Lower lobe of right lung (tissue), 2 donors: ENCODE data around the gene CEP250. TPM values are rescaled to one million over a fixed set of nuclear protein-coding genes. Genes with fewer than 3 reads are reported as not detected.

Experiments
- ATAC-seq, 2 donors: fragments of 200-7000 bp; cut with Tn5 transposase; one replicate each; pipeline ENCODE4 v1.9.1; 2020 to 2022; ENCODE audit warnings: mild to moderate bottlenecking in 2 of 2, moderate library complexity in 2 of 2
- DNase-seq: peaks from one replicate; pipeline ENCODE4 v3.0.0-alpha.2; 2020
- H3K27ac ChIP-seq: fragments of 200-600 bp; one replicate; pipeline ENCODE4 v1.8.0; 2022
- H3K27me3 ChIP-seq: fragments of 200-600 bp; one replicate; pipeline ENCODE4 v1.8.0; 2022; ENCODE audit warnings: low read depth
- H3K36me3 ChIP-seq: fragments of 200-600 bp; one replicate; pipeline ENCODE4 v1.8.0; 2022; ENCODE audit warnings: mild to moderate bottlenecking
- H3K4me1 ChIP-seq: fragments of 200-600 bp; one replicate; pipeline ENCODE4 v1.8.0; 2022
- H3K4me3 ChIP-seq: fragments of 200-600 bp; one replicate; pipeline ENCODE4 v1.8.0; 2022; ENCODE audit warnings: mild to moderate bottlenecking
- H3K9me3 ChIP-seq: fragments of 200-600 bp; one replicate; pipeline ENCODE4 v1.8.0; 2022
- intact Hi-C: fragments of 100-400 bp; cut with DNase I; formaldehyde crosslinking; loops from one replicate; pipeline ENCODE4 v1.11.0; 2022
- total RNA-seq: library from RNA; stranded (reverse); fragmentation: NEBNext Ultra II Directional; extraction: Animal tissue kit (Norgen Biotek cat#: 25700); gene quantifications from one replicate; pipeline ENCODE4 v1.2.1, GENCODE V29; 2021
- TF ChIP-seq, protein P1 (sequence below): fragments of 200-600 bp; IDR thresholded peaks from one replicate; pipeline ENCODE4 v1.8.0; 2022; ENCODE audit warnings: antibody characterized with exemption, mild to moderate bottlenecking
- donor health status: DM: no; HTN: yes; CAD: no; lungs with severe emphysema.

The CEP250 gene
- total RNA-seq, 1 donor from 2014 or later = 30.7 TPM

DNA sequence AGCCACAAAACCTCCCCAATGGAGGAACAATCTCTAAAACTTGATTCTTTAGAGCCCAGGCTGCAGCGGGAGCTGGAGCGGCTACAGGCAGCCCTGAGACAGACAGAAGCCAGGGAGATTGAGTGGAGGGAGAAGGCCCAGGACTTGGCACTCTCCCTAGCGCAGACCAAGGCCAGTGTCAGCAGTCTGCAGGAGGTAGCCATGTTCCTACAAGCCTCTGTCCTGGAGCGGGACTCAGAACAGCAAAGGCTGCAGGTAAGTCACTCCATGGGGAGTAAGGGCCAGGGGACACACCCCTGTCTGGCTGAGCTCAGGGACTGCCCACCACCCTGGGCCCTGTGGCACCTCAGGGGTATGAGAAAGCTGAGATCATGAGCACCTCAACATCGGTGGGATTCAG lies 49.4 kb downstream of the CEP250 start:
- Histone ChIP-seq H3K27me3 (no peaks in the 10 kb centered on the region), H3K27ac (no peak overlapping the region), H3K36me3 (peaks cover 96% of the 10 kb centered on the region), H3K9me3 (no peaks in the 10 kb centered on the region), H3K4me1 (no peaks in the 10 kb centered on the region), H3K4me3 (no peak overlapping the region)
- no peak for ATAC-seq
- intact Hi-C loops = no loop called here
- DNase-seq = no peak
- TF ChIP-seq, protein P1, sequence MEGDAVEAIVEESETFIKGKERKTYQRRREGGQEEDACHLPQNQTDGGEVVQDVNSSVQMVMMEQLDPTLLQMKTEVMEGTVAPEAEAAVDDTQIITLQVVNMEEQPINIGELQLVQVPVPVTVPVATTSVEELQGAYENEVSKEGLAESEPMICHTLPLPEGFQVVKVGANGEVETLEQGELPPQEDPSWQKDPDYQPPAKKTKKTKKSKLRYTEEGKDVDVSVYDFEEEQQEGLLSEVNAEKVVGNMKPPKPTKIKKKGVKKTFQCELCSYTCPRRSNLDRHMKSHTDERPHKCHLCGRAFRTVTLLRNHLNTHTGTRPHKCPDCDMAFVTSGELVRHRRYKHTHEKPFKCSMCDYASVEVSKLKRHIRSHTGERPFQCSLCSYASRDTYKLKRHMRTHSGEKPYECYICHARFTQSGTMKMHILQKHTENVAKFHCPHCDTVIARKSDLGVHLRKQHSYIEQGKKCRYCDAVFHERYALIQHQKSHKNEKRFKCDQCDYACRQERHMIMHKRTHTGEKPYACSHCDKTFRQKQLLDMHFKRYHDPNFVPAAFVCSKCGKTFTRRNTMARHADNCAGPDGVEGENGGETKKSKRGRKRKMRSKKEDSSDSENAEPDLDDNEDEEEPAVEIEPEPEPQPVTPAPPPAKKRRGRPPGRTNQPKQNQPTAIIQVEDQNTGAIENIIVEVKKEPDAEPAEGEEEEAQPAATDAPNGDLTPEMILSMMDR = no peak

DNA sequence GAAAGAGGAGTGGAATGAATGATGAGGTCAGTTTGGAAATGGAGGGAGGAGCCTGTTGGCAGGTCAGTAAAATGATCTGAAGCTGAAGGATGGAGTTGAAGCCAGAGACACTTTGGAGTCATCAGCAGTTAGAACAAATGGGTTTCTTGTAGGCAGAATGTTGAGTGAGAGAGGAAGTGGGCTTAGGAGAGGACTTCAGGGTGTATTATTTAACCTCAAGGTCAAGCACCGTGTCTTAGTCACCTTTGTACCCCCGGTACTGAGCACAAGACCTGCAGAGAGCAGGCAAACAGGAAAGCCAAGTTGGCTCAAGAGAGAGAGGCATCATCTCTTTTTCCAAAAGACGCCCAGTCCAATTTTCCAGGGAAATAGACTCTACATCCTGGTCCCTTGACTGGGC lies 50.8 kb downstream of the CEP250 start:
- Histone ChIP-seq H3K4me3 (no peak overlapping the region), H3K27me3 (no peaks in the 10 kb centered on the region), H3K9me3 (no peaks in the 10 kb centered on the region), H3K36me3 (peaks cover 96% of the 10 kb centered on the region), H3K4me1 (no peaks in the 10 kb centered on the region), H3K27ac (no peak overlapping the region)
- no peak for DNase-seq
- intact Hi-C loops = no loop called here
- ATAC-seq = no peak
- TF ChIP-seq, protein P1 = no peak

GRCh38 chr20:35506872-35507638 lies 51.7 kb downstream of the CEP250 start:
- H3K27ac ChIP-seq = no peak overlapping the region
- ATAC-seq (no peak), DNase-seq (no peak)
- H3K9me3 ChIP-seq = no peaks in the 10 kb centered on the region
- no peaks in the 10 kb centered on the region for H3K27me3 ChIP-seq
- H3K4me3 ChIP-seq = no peak overlapping the region
- peaks cover 98% of the 10 kb centered on the region for H3K36me3 ChIP-seq
- intact Hi-C loops = no loop called here
- TF ChIP-seq, protein P1 = no peak
- no peaks in the 10 kb centered on the region for H3K4me1 ChIP-seq

- Histone ChIP-seq H3K27ac (no peak overlapping the region), H3K9me3 (no peaks in the 10 kb centered on the region), H3K4me3 (no peak overlapping the region), H3K27me3 (no peaks in the 10 kb centered on the region), H3K4me1 (no peaks in the 10 kb centered on the region), H3K36me3 (peaks cover 95% of the 10 kb centered on the region)
- ATAC-seq (no peak), DNase-seq (no peak)
- intact Hi-C loops = no loop called here
- TF ChIP-seq, protein P1 = no peak
Observed at GRCh38 chr20:35508493-35509218, 53.3 kb downstream of the CEP250 start.

DNA sequence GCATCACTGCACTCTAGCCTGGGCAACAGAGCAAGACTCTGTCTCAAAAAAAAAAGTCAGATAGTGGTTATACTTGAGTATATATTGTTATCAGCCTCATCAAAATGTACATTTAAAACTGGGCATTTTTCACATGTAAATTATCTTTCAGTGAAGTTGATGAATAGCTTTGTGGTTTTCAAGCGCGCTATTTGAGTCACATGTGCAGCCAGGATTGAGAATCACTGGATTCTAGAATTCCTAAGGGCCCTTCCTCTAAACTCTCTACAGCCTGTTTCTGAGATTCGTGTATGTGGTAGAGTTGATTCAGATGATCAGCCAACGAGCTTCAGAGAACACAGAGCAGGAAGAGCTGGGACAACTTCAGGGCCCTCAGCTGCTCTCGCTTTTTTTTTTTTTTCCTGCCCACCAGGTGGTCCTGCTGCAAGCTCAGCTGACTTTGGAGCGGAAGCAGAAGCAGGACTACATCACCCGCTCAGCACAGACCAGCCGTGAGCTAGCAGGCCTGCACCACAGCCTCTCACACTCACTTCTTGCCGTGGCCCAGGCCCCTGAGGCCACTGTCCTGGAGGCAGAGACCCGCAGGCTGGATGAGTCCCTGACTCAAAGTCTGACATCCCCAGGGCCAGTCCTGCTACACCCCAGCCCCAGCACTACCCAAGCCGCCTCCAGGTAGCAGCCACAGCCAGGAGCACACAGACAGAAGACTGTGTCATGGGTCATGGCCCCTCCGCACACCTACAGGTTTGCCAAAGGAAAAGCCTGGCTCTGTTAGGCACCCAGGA lies 55.7 kb downstream of the CEP250 start:
- intact Hi-C loops = no loop called here
- Histone ChIP-seq H3K9me3 (no peaks in the 10 kb centered on the region), H3K36me3 (peaks cover 85% of the 10 kb centered on the region), H3K4me3 (no peak overlapping the region), H3K27ac (no peak overlapping the region), H3K4me1 (no peaks in the 10 kb centered on the region), H3K27me3 (no peaks in the 10 kb centered on the region)
- TF ChIP-seq, protein P1 = no peak
- ATAC-seq (no peak), DNase-seq (no peak)
